HL-60/S4 (cell line): ENCODE data around the gene ATP2A2.
"Not testable (repeated sequence)": the region's sequence is repeated elsewhere in the genome, so short reads cannot be mapped to it uniquely, and the experiment has no call there.

Experiments used
- in situ Hi-C: fragments of 300-500 bp; cut with MboI; formaldehyde crosslinking; loops from 2 replicates; pipeline ENCODE4 v1.14.3; 2022; ENCODE audit warnings: low sequenced_read_pairs

ATP2A2 gene

DNA sequence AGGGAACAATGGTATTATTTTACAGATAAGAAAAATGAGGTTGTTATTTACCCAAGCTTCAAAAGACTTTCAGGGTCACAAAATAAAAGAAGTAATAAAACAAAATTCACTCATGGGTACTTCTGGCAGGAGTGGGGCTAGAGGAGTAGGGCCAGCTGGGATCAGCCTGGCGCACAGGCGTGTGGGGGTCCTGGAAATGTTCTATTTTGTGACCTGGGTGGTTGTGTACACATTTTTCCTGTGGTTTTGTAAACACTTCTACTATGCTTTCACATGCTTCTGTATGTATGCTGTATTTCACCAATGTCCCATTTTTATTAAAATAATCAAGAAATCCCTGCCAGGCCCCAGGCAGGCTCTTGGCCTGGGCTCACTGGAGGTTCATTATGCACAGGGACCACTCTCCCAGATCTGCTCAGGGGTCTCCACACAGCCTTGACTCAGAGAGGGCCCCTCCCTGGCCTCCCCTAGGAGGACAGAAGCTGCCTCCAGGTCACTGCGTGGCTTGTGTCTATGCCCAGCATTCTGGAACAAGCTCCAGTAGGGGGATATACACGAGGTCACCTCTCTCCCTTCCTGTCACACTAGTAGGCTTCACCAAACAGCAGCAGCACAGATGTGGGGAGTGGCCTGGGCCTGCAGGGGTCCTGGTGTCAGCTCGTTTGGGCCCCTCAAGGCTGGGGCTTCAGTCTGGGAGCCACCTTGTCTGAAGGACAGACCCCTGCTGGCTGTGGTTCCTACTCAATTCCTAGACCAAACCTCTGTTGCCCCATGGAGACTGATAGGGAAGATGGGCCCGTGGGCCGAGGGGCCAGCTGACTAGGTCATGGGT is 84.7 kb downstream of the ATP2A2 start:
- in situ Hi-C loops, result no loop called here

DNA sequence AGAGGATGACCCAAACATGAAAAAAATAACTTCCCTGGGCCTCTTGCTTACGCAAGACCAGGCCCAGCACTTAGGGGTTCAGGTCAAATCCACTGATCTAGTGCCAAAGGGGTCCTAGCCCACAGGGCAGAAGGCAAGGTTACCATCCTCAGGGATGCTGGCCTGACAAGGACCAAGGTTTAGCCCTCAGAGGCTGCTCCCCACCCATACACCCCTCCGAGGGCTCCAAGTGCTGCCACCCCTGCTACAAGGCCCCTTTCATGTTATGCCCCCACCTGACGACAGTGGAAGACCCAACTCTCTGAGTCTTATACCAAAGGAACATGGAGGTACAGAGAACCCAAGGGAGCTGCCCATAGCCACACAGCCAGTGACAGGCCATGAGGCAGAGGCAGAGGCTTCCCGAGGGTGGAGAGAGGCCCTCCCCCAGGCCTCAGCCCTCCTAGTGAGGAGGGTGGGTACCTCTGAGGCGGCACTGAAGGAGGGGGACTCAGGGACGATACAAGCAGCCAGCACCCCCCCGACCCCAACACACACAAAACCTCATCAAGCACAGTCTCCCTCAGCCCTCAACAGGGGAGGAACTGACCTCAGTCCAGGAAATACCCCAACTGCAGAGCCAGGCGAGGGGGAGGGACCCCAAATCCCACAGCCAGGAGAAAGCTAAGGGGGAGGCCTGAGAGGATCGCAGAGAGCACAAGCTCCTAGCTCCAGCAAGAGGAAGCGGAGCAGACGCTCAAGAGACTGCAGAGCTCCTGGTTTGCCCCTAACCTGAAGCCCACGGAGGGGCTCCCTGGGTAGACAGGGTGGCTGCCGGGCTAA is 85.5 kb downstream of the ATP2A2 start:
- in situ Hi-C loops, result no loop called here

DNA sequence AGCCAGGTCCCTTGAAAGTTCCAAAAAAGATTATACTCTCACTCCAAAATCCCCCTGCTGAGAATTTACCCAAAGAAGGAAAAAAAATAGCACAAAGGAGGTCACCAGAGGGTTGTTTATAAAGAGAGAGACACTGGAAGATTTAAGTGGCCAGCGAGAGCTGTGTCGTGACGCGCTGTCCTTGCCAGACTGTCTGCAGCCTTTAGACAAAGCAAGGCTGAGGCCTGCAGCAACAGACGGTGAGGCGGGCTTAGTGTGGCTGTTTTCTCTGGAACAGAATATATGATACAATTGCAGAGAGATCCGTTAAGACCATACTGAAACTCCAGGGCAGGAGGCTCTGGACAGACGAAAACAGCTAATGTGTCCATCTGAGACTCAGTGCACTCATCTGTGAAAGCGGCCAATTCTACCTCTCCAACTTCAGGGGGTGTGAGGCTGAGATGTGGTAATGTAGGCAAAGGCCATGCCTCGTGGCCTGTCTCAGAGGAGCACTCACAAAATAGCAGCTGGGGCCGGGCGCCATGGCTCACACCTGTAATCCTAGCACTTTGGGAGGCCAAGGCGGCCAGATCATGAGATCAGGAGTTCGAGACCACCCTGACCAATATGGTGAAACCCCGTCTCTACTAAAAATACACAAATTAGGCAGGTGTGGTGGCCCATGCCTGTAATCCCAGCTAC is 86.3 kb downstream of the ATP2A2 start:
- in situ Hi-C loops, result no loop called here

DNA sequence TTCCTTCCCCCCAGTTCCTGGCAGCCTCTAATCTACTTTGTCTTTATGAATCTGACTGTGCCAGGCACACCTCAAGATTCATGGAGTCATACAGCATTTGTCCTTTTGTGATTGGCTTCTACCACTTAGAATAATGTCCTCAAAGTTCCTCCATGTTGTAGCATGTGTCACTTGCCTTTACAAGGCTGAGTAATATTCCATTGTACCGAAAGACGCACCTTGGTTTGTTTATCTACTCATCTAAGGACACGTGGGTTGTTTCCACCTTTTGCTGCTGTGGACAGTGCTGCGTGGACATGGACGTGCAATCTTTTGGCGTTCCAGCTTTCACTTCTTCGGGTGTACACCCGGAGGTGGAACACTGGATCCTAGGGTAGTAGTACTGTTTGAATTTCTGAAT is 88.9 kb downstream of the ATP2A2 start:
- in situ Hi-C loops, result no loop called here

DNA sequence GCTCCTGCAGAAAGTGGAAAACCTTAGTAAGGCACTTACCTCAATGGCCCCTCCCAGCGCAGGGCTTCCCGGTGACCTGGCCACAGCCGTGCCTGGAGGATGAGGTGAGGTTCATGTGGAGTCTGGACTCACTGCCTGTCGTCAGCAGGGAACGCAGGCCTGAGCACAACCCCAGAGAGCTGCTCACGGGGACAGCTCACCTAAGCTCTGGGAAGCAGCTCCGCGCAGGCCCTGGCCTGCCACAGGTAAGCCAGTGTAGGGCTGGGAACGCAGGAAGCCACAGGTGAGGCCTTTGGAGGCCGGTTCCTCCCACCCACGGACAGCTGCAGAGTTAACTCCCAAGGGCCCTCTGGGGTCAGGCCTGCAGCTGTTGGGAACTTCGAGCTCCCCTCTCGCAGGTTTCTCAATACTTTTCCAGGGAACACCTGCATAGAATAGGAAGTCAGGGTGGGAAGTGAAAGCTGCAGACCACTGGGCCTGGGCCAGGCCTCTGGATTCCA is 89.7 kb downstream of the ATP2A2 start:
- in situ Hi-C loops, result no loop called here

GRCh38 chr12:110371408-110372055 is 90.5 kb downstream of the ATP2A2 start:
- in situ Hi-C loops, result no loop called here

- in situ Hi-C loops, result no loop called here
Measured at GRCh38 chr12:110372056-110372425, 91.0 kb downstream of the ATP2A2 start.

GRCh38 chr12:110373025-110373424 is 92.0 kb downstream of the ATP2A2 start:
- in situ Hi-C loops, result no loop called here

GRCh38 chr12:110373425-110373824 is 92.4 kb downstream of the ATP2A2 start:
- in situ Hi-C loops, result no loop called here

GRCh38 chr12:110373962-110374611 is 93.0 kb downstream of the ATP2A2 start:
- in situ Hi-C loops, result no loop called here

- in situ Hi-C loops, result not testable (repeated sequence)
Measured at GRCh38 chr12:110378131-110378790, 97.2 kb downstream of the ATP2A2 start.

DNA sequence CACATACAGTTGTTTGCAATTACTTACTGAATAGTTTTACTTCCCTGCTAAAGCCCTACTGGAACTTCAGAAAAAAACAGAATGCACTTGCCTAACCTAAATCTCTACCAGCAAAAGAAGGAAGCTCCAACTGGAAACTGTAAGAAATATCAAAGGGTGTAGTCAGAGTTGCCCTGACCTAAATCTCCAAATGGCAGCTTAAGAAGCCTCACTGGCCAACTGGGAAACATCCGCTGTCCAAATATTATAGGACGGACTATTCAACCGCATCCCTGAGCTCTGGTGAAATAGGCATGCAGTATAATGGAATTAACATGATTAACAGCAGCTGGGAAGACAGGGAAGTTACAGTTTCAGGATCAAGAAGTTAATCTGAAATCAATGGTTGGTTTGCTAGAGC is 98.2 kb downstream of the ATP2A2 start:
- in situ Hi-C loops, result no loop called here

DNA sequence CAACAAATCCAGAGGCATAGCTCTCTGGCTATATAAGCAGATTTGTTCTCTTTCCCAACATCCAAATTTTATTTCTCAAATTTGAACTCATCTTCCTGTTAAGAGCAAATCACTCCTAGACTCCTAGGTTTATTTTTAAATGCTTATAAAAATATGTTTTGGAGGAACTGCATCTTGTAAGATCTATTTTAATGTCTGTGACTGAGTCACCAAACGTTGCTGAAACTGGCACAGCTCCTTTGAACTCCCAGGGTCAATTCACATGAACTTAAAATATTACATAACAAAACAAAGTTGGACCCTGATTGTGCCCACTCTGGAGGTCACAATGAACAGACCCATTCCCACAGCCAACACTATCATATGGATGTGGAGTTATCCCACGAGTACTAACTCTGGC is 98.6 kb downstream of the ATP2A2 start:
- in situ Hi-C loops, result no loop called here

- in situ Hi-C loops, result no loop called here
Measured at GRCh38 chr12:110382683-110383082, 101.6 kb downstream of the ATP2A2 start.
